HG02571 (cell line): ENCODE measurements around the gene TBCD.

ENCODE experiments used
- ATAC-seq: cut with Tn5 transposase; IDR thresholded peaks from one replicate; pipeline ENCODE4 v1.9.1; 2021; ENCODE audit warnings: mild to moderate bottlenecking, moderate library complexity; ENCODE audit not compliant: unreplicated experiment

Gene TBCD

DNA sequence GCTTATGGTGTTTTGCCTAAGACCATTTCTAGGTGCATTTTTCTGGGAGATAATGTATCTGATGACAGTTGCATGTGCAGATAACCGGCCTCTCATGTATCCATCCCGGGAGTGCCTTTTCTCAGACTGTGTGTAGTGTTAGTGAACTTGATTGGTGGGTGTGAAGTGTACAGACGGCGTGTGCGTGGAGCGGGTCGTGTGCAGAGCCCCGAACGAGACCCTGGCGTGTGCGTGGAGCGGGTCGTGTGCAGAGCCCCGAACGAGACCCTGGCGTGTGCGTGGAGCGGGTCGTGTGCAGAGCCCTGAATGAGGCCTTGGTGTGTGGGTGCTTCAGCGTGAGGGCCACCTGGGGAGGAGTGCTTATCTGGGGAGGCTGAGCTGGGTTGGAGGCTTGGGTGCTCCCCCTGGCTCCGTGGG, 116.9 kb downstream of the TBCD start:
- no peak for ATAC-seq

DNA sequence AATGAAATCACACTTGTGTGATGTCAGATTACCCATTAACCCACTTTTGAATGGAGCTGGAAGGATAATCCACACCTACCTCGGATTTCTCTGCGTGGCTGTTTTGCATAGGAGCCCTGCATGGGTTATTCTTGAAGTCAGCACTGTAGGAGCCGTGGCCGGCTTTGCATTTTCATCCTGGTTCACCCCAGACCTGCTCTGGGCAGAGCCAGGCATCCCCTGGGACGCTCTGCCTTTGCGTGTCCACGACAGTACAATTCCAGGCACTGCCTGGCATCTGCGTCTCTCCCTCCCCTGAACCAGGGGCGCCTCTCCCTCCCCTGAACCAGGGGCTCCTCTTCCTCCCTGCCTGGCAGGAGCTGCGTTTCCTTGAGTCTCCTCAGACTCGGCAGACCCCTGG, 117.7 kb downstream of the TBCD start:
- ATAC-seq = no peak

DNA sequence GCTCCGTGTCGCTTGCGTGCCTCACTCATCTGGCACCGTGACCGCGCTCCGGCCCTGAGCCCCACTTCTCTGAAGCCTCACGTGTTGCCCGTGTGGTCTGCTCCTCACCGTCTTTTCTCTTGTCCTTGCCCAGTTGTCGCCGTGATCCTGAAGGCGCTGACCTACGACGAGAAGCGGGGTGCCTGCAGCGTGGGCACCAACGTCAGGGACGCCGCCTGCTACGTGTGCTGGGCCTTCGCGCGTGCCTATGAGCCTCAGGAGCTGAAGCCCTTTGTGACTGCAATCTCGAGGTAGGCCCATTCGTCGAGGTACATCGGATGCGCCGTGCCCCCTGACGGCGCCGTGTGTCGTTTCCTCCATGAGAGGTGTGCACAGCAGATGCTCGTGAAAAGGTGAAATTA, 118.2 kb downstream of the TBCD start:
- ATAC-seq = no peak

DNA sequence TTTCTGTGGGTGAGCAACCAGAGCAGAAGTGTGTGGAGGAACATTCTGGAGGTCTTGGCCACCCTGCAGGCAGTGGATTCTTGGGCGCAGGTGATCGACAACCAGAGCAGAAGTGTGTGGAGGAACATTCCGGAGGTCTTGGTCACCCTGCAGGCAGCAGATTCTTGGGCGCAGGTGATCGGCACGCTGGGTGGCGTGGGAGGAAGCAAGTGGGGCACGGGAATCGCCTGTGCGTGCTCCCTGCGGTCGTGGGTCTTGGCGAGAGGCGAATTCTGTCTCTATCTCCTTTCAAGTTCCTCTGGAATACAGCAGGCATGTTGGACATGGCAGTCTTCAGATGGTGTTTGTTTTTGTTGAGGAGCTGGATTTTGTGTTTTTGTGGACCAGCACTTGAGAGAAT, 118.7 kb downstream of the TBCD start:
- no peak for ATAC-seq

DNA sequence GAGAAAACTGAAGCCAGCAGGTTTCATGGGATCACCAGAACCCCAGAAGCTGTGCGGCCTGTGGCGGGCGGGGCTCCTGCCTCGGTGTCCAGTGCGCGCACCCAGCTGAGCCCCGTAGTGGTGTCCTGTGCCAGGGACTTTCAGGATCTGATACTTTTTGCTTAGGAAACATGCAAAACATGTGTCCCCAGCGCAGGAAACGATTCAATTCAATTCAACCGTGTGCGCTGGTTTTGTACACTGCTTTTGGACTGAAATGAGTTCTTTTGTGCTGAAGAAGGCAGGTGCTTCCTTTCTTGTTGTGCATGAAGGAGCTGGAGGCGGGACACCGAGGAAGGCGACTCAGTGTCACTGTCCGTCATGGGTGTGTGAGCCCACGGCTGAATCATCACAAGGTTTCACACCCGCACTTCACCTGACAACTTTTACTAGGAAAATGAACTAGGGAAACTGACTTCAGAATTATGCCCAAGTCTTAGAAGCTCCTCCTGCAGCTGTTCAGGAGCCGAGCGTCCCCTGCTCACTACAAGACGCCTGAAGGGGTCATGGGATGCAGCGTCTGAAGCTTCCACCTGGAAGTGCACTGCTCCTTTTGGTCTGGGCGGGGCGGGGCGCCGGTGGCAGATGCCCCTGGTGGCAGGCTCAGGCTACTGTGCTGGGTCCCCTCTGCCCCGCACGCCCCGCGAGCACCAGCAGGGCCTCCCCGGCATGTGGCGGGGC, 119.4 kb downstream of the TBCD start:
- peak; percentile 68 for ATAC-seq

DNA sequence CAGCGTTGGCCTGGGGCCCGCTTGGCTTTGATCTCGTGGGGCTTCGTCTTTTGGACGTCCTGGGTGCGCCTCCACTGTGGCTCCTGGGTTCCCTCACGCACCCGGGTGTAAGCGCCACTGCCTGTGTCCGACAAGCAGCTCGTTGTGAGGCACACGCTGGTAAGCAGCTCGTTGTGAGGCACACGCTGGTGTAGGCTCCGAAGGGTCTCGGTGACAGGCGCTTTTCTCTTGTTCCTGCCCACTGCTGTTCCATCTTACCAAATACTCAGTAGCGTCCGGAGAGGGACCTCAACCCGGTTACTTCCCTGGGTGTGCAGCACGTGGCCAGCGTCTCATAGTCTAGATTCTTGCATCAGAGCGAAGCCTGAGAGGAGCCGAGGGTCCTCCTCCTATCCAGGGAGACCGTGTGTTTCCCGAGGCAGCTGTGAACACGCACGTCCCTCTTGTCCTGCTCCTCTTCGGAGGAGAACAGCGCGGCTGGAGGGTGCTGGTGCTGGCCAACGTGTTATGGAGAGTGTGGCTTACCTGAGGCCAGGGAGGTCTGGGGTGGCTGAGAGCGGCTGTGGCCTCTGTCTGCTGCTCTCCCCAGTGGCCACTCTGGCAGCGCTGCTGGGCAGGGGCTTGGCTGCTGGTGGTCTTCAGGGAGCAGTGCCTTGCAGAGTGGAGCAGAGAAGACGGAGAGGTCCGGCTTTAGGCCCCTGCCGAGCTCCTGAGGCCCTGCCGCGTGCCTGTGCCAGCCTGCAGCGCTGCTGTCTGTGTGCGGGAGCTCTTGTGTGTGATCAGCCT, 120.1 kb downstream of the TBCD start:
- no peak for ATAC-seq

DNA sequence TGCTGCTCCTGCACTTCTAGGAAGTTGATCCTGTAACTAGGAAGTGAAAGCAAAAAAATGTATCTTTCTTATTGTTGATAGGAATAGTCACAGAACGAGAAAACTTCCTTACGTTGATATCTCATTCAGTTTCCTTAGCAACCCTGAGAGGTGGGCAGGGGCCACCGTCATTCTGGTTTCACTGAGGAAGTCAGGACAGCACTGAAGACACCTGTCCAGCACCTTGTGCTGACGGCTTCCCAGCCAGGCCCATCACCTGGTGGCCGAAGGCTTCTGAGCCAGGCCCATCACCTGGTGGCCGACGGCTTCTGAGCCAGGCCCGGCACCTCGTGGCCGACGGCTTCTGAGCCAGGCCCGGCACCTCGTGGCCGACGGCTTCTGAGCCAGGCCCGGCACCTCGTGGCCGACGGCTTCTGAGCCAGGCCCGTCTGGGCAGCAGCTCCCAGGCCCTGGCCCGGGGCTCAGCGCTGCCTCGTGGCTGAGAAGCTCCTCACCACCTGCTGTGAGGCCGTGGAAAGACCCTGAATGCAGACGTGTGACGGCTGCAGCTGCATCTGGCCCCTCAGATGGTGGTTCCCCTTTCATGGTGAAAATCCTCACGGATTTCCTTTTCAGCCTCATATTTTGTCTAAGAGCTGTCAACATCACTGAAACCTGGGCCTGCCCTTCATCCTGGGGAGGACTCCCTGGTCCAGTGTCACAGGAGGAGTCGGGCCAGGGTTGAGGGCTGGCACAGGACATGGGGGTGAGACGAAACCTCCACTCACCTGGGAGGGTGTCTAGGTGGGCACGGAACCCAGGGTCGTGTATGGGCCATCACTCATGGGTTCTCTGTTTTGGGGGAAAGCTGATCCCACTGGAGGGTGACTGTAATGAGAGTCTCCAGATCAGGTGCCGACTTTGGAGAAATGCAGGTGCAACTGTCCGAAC, 121.0 kb downstream of the TBCD start:
- no peak for ATAC-seq

DNA sequence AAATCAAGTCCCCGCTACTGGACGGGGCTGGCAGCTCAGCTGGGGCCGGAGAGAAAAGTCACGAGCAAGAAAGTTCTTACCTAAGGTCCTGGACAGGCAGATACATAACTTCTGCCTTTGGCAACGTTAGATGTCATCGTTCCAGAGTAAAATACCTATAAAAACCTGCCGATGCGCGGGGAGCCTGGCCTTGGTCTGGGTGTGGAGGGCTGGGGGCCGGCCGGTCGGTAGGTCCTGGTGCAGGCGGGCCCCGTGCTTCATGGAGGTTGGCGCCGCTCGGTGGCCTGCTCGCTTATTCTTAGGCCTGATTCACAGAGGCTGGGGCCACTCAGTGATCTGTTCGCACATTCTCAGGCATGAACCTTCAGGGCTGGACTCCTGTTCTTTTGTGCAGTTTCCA, 121.7 kb downstream of the TBCD start:
- ATAC-seq = no peak

DNA sequence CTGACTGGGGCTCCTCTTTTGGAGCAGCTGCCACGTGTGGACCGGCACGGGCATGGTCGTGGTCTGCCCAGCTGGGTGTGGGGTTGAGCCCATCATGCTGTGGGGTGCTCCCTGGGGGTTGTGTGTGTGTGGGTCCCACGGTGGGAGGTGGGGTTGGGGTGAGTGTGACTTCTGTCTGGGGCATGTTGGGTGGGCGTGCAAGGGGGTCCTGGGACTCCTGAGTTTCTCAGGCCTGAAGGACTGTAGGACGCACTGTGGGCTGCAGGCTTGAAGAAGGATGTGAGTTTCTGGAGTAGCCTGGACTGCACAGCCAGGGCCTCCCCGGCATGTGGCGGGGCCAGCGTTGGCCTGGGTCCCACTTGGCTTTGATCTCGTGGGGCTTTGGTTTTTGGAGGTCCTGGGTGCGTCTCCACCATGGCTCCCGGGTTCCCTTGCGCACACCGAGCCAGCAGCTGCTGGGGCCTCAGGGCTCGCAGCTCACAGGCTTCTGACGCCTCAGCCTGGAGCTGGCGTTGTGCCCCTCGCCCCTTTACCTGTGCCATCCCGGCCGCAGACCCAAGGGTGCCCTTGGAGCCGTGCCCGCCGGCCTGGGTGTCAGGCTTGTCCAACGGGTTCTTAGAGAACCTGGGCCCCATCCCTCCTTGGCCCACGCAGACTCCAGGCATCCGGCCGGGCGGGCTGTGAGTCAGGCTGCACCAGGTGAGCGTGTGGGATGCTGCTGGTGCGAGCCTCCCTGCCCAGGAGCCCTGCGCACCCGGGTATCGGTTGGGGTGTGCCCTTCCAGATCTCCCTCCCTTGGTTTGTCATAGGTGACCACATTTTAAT, 122.4 kb downstream of the TBCD start:
- no peak for ATAC-seq

DNA sequence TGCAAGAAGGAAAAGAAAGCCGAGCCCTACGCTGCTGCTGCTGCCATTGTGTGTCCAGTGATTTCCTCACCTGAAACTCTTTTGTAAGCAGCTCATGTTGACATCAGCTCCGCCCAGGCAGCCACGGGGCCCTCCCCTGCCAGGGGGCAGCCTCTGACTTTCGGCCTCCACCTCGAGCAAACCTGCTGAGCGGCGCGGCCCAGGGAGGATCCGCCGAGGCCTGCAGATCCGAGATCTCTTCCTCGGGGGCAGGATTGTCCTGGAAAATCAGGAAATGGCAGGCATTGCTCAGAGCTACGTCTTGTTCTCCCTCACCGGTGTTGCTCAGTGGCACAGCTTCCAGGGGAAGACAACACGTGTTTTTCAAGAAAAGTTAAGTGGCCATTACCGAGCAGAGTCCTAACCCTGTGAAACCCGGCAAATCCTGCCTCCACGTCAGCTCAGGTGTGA, 123.6 kb downstream of the TBCD start:
- ATAC-seq = no peak

DNA sequence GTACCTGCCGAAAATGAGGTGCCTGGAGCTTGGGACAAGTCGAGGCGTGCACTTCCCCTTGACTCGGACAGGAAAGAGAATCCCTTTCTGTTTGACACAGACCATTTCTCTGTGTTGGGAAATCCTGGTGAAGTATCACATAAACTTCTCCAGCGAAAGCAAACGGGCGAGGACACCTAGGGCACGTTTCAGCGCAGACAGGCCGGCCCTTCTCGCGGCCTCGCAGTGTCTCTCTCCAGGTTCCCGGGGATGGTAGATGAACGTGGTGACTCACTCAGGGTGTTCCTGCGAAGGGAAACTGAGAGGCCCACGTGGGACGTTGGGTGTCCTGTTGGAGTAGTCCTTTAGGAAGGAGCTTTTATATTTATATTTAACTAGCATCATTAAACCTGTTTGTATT, 124.3 kb downstream of the TBCD start:
- no peak for ATAC-seq

DNA sequence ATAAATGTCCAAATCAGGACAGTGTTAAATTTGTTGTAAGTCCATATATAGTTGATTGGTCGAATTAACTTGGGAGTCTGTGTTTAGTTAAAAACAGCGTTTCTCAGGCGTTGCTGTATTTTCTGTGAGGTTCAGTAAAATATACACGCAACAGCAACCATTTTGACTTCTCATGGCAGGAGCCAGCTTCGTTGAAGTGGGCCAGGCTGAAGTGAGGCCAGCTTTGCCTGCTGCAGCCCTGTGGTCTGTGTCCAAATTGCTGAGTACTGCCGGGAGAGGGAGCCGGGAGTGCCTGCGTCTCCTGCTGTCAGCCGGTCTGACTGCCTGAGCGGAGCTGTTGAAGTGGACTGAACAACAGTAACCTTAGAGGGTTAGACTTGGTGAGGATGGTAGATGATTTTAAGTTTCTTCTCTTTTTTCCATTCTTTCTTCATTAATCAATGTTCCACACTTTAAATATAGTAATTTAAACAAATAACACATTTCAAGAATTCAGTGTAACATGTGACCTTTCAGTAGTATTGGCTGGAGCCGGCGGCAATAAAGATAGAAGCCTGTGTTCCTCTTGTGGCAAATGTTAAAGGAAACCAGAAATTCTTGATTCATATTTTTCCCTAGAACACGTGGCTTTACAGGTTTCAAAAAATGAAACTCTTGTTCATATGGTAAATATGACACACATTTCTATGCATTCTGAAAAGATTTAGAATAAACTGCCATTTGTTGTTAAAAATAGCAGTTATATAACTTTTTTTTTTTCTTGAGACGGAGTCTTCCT, 124.9 kb downstream of the TBCD start:
- ATAC-seq = no peak

DNA sequence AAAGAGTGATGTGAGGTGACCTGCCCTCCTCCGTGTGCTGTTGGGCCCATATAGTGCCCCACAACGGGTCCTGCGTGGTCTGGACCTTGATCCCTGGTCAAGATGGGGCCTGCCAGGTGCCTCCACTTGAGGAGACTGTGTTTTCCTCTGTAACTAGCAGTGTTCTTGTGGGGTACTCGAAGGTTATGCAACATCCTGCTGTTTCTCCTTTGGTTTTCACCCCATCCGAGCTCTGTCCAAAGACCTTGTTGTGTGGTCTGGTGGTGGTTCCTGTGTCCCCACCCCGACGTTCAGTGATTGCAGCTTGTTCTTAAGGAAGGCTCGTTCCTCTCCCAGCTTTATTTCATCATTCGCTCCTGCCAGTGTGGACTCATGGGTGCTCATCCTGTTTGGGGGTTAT, 126.7 kb downstream of the TBCD start:
- no peak for ATAC-seq

DNA sequence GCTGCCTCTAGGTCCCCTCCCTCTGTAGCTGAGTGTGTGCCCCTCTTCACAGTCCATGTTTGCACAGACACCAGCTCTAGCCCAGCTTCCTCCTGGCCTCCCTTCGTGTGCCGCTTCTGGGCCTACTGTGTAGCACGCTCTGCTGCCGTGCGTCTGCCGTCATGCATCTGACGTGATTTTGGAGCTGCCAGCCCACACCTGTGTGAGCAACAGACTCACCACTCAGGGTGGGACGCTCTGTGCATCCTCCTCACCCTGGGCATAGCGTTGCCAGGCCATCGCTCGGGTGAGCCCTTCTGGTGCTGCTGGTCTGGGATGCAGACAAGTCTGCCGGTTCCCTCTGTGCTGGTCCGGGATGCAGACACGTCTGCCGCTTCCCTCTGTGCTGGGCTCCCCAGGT, 127.4 kb downstream of the TBCD start:
- ATAC-seq = no peak

DNA sequence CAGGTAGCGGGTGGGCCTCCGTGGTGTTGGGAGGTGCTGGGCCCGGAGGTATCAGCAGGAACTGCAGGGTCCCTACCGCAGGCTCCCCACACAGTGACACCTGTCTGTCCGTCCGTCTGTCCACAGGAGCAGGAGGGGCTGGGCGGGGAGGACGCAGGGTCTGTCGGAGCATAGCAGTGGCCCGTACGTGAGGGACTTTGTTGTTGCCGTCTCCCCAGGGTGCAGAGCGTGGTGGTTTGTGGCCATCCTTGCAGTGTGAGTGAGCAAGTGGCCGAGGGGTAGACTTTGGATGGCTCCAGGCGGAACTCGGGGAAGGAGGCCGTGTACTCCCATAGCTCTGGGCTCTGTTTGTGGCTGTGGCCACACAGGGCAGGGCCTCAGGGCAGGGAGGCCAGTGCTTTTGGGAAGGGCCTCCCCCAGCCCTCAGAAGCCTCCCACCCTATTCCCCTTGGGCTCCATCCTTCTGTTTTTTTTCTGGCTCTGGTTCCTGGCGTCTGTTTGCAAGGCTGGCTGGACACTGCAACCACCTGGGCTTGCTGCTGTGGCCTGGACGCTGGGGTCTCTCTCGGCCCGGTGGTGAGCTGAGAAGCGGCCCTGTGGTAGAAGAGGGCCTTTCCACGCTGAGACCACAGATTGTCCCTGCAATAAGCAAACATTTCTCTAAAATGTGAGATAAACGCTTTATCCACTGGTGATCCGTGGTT, 128.9 kb downstream of the TBCD start:
- no peak for ATAC-seq

DNA sequence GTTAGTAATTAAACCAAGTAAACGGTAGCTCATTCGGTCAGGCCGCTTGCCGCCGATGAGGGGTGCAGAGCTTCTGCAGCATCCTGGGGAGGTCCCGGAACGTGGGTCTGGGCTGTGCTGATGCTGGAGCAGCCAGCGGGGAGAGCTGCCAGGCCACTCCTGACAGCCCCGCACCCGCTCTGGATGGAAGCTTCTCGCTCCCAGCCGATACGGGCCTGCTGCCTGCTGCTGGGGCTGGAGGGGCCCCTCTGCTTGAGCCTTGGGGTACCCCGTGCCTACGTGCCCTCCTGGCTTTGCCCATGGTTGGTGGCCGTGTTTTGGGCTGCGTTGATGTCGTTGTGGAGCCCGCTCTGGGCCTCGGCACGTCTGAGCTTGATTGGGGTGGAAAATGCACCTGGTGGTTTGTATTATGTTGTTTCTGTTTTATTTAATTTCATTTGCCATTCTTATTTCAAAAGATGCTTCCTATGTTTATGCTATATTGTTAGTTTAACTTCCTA, 129.5 kb downstream of the TBCD start:
- ATAC-seq = no peak

DNA sequence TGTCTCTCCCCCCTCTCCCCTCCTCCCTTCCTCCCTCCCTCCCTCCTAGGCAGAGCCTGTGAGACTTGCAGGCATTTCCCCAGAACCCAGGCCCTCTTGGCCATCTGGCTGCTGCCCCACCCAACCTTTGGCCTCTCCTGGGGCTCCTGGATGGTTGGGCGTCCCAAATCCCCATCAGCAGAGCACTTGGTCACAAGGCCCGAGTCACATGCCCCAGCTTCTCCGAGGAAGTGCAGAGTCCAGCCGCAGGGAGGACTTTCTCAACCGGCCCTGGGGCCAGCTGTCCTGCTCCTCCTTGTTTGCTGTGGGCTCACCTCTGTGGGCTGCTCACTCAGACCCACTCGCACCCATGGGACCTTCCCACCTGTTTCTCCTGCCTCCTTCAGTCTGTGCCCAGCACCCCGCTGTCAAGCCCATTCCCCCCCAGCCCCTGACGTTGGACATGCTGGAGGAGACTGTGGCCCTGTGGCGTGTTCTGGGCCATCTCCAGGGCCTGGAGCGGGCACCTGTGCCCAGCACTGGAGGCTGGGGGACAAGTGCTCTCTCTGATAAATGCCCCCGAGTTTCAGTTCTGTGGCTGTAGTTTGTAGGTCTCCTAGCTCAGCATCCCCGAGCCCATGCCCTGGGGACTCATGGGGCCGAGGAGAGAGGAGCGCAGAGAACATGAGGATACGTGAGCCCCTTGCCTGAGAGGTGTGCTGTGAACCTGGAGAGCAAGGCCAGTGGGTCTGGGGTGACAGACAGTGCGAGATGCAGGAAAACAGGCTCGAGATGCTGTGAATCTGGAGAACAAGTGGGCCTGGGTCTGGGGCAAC, 130.2 kb downstream of the TBCD start:
- no peak for ATAC-seq
